Peyer's patch (tissue), 4 donors: Measurements from ENCODE around the gene LARGE2.

Experiments used
- CTCF ChIP-seq, 6 experiments: fragments of 450-650 bp in 4 of 6; fragments of 200-600 bp in 2 of 6; sonication (generic) in 1 of 6; IDR thresholded peaks; one replicate each; pipeline ENCODE4 v1.5.1; 2017 to 2019; ENCODE audit warnings: antibody characterized with exemption in 6 of 6, mild to moderate bottlenecking in 3 of 6, moderate library complexity in 1 of 6
- POLR2A ChIP-seq, 2 donors: fragments of 450-650 bp; IDR thresholded peaks; one replicate each; pipeline ENCODE4 v1.5.1; 2017; ENCODE audit warnings: antibody characterized with exemption in 2 of 2, mild to moderate bottlenecking in 2 of 2, moderate library complexity in 2 of 2

DNA sequence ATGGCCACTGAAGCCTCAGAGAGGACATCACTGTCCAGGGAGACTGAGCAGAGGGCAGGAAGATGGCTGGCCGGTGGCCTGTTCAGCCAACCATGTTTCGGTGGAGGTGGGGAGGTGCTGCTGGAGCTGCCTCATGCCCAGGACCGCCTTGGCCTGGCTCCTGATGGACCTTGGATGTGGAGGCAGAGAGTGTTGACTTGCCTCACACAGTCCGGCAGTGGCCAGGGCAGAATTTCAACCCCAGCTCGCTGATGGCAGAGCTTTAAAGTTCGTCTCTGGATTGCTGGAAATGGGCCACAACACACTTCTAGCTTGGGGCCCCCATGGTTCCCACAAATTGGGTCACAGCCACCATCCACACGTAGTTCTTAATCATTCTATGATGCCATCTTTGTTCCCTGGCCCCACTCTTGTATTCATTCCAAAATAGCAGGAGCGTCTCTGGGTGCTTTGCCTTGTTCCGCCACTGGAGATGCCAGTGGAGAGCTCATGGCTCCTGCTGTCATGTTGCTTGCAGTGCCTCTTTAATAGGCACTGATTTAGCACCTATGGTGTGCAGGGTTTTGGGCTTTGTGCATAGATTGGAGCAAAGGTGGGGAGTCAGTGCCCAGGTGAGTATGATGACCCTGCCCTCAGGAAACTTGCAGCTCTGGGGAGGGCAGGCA, 31.4 kb upstream of the LARGE2 start:
- TF ChIP-seq CTCF (IDR thresholded peaks at IDR 0.05) (no peak), POLR2A (IDR thresholded peaks at IDR 0.05) (no peak)
